SW 1271 (cell line): Measurements from ENCODE around the gene BTRC.

Source experiments
- DNase-seq, 2 experiments: peaks; one replicate each; lab custom pipeline; 2025; lab: John Stamatoyannopoulos, UW

The BTRC gene

GRCh38 chr10:101536800-101537199 is 182.8 kb downstream of the BTRC start:
- DNase-seq = no peak

GRCh38 chr10:101538446-101538845 is 184.5 kb downstream of the BTRC start:
- DNase-seq = no peak

- DNase-seq = no peak
Observed at GRCh38 chr10:101545898-101546297, 191.9 kb downstream of the BTRC start.

- DNase-seq = no peak
Observed at GRCh38 chr10:101550965-101551364, 197.0 kb downstream of the BTRC start.

GRCh38 chr10:101552442-101552841 is 198.5 kb downstream of the BTRC start:
- no peak for DNase-seq

- no peak for DNase-seq
Observed at GRCh38 chr10:101557541-101557940, 203.6 kb downstream of the BTRC start.

GRCh38 chr10:101558204-101558603 is 204.2 kb downstream of the BTRC start:
- DNase-seq = no peak

- no peak for DNase-seq
Observed at GRCh38 chr10:101558671-101559595, 205.0 kb downstream of the BTRC start.

- DNase-seq = no peak
Observed at GRCh38 chr10:101559596-101560297, 205.8 kb downstream of the BTRC start.

- DNase-seq = no peak
Observed at GRCh38 chr10:101560298-101561067, 206.5 kb downstream of the BTRC start.

- no peak for DNase-seq
Observed at GRCh38 chr10:101561068-101561915, 207.3 kb downstream of the BTRC start.

GRCh38 chr10:101562231-101562630 is 208.3 kb downstream of the BTRC start:
- DNase-seq = no peak

- no peak for DNase-seq
Observed at GRCh38 chr10:101563007-101563406, 209.0 kb downstream of the BTRC start.

- no peak for DNase-seq
Observed at GRCh38 chr10:101563497-101564040, 209.6 kb downstream of the BTRC start.

- no peak for DNase-seq
Observed at GRCh38 chr10:101564490-101564991, 210.6 kb downstream of the BTRC start.

GRCh38 chr10:101565370-101565900 is 211.5 kb downstream of the BTRC start:
- DNase-seq = no peak

- no peak for DNase-seq
Observed at GRCh38 chr10:101565936-101566332, 212.0 kb downstream of the BTRC start.

GRCh38 chr10:101566333-101567164 is 212.6 kb downstream of the BTRC start:
- DNase-seq = no peak

GRCh38 chr10:101567165-101568006 is 213.4 kb downstream of the BTRC start:
- no peak for DNase-seq
